CD14-positive monocyte (primary cell): Measurements from ENCODE around the gene APOE. TPM values are rescaled to one million over a fixed set of nuclear protein-coding genes. Genes with fewer than 3 reads are reported as not detected.

Source experiments
- DNase-seq, 3 donors: peaks; one replicate each; pipeline ENCODE4 v3.0.0-alpha.2; 2011 to 2022
- H2AFZ ChIP-seq: 2 replicates; pipeline ENCODE4 v1.6.0; 2012; ENCODE audit warnings: mild to moderate bottlenecking, low read depth, low read length, inconsistent platforms; ENCODE audit not compliant: insufficient read depth, poor library complexity, severe bottlenecking
- H3K27ac ChIP-seq, 2 donors: 1 replicate in 1 of 2; 2 replicates in 1 of 2; pipeline ENCODE4 v1.5.1; 2012 to 2013; ENCODE audit warnings: low read length in 2 of 2, control low read depth in 1 of 2, inconsistent platforms in 1 of 2, low read depth in 1 of 2, mild to moderate bottlenecking in 1 of 2
- H3K27me3 ChIP-seq, 2 donors: one replicate each; pipeline versions ENCODE4 v1.6.0 to v1.6.1; 2011 to 2013; ENCODE audit warnings: low read length in 2 of 2; ENCODE audit not compliant: control insufficient read depth in 2 of 2, insufficient read depth in 2 of 2
- H3K36me3 ChIP-seq, 2 donors: replicated peaks in 1 of 2; 1 replicate in 1 of 2; 2 replicates in 1 of 2; pipeline versions ENCODE4 v1.5.1 to v1.6.1; 2012 to 2013; ENCODE audit warnings: low read length in 2 of 2, control low read depth in 1 of 2, inconsistent platforms in 1 of 2, mild to moderate bottlenecking in 1 of 2; ENCODE audit not compliant: insufficient read depth in 2 of 2, control insufficient read depth in 1 of 2
- H3K4me1 ChIP-seq, 2 donors: 1 replicate in 1 of 2; 2 replicates in 1 of 2; pipeline versions ENCODE4 v1.5.1 to v1.6.1; 2012 to 2013; ENCODE audit warnings: low read length in 2 of 2, control low read depth in 1 of 2, inconsistent platforms in 1 of 2, mild to moderate bottlenecking in 1 of 2, moderate library complexity in 1 of 2; ENCODE audit not compliant: insufficient read depth in 2 of 2, control insufficient read depth in 1 of 2
- H3K4me2 ChIP-seq: replicated peaks from 2 replicates; pipeline ENCODE3; 2012; ENCODE audit warnings: low read length, moderate library complexity, mild to moderate bottlenecking; ENCODE audit not compliant: poor library complexity, severe bottlenecking; ENCODE audit errors: extremely low read depth
- H3K4me3 ChIP-seq, 3 experiments: fragments of 200-600 bp in 1 of 3; sonication (generic) in 1 of 3; replicated peaks in 1 of 3; 1 replicate in 2 of 3; 2 replicates in 1 of 3; pipeline ENCODE4 v1.5.1; 2011 to 2013; ENCODE audit warnings: low read length in 3 of 3, mild to moderate bottlenecking in 3 of 3, control low read depth in 2 of 3, low read depth in 2 of 3, inconsistent platforms in 1 of 3, moderate library complexity in 1 of 3
- H3K79me2 ChIP-seq: 2 replicates; pipeline ENCODE4 v1.6.0; 2012; ENCODE audit warnings: mild to moderate bottlenecking, control low read depth, inconsistent platforms, low read length, moderate library complexity; ENCODE audit not compliant: insufficient read depth
- H3K9ac ChIP-seq: 2 replicates; pipeline ENCODE4 v1.6.0; 2017; ENCODE audit warnings: low read length, mild to moderate bottlenecking; ENCODE audit not compliant: insufficient read depth, poor library complexity, severe bottlenecking
- H3K9me3 ChIP-seq, 2 donors: replicated peaks in 1 of 2; 1 replicate in 1 of 2; 2 replicates in 1 of 2; pipeline versions ENCODE4 v1.5.1 to v1.6.1; 2012 to 2013; ENCODE audit warnings: low read length in 2 of 2, control low read depth in 1 of 2; ENCODE audit not compliant: control insufficient read depth in 1 of 2, insufficient read depth in 1 of 2
- H4K20me1 ChIP-seq: 2 replicates; pipeline ENCODE4 v1.6.0; 2012; ENCODE audit warnings: mild to moderate bottlenecking, low read length, control low read depth, moderate library complexity; ENCODE audit not compliant: insufficient read depth
- H3K27ac Mint-ChIP-seq, 7 donors: one replicate each; pipeline ENCODE4 v1.8.0; 2020; ENCODE audit warnings: mild to moderate bottlenecking in 7 of 7, mixed read lengths in 7 of 7, moderate library complexity in 6 of 7, inconsistent platforms in 2 of 7
- H3K27me3 Mint-ChIP-seq, 3 donors: one replicate each; pipeline ENCODE4 v1.8.0; 2021 to 2022; ENCODE audit warnings: low read depth in 3 of 3, mild to moderate bottlenecking in 3 of 3, mixed read lengths in 3 of 3, moderate library complexity in 3 of 3, inconsistent platforms in 1 of 3
- H3K36me3 Mint-ChIP-seq, 2 donors: one replicate each; pipeline ENCODE4 v1.8.0; 2020; ENCODE audit warnings: mixed read lengths in 2 of 2, inconsistent platforms in 1 of 2, mild to moderate bottlenecking in 1 of 2
- H3K4me1 Mint-ChIP-seq: one replicate; pipeline ENCODE4 v1.8.0; 2020; ENCODE audit warnings: mild to moderate bottlenecking, mixed read lengths
- H3K4me3 Mint-ChIP-seq, 2 donors: one replicate each; pipeline ENCODE4 v1.8.0; 2020; ENCODE audit warnings: mild to moderate bottlenecking in 2 of 2, mixed read lengths in 2 of 2, moderate library complexity in 1 of 2
- H3K9me3 Mint-ChIP-seq, 7 donors: one replicate each; pipeline ENCODE4 v1.8.0; 2020 to 2022; ENCODE audit warnings: mixed read lengths in 7 of 7, mild to moderate bottlenecking in 6 of 7, moderate library complexity in 6 of 7, inconsistent platforms in 2 of 7
- WGBS: methylation state at CpG from one replicate; pipeline ENCODE4 v1.1.5; 2013; ENCODE audit warnings: missing lambda C conversion rate; ENCODE audit not compliant: insufficient coverage; 5-methylcytosine and 5-hydroxymethylcytosine counted together
- intact Hi-C, 2 donors: fragments of 100-400 bp; cut with micrococcal nuclease; formaldehyde crosslinking; loops; one replicate each; pipeline versions ENCODE4 v1.15.0 to v1.15.1; 2023
- polyA plus RNA-seq, 3 donors: library from polyadenylated mRNA; depleted of rRNA in 1 of 3; unstranded in 2 of 3; stranded (reverse) in 1 of 3; fragments of 300-500 nt in 2 of 3; fragments of >200 nt in 1 of 3; fragmentation: Illumina TruSeq in 2 of 3; gene quantifications; 1 replicate in 2 of 3; 2 replicates in 1 of 3; pipeline ENCODE4 v1.2.3, GENCODE V29; 2012 to 2021
- TF ChIP-seq, protein P1 (sequence below): fragments of 200-600 bp; IDR thresholded peaks from one replicate; pipeline ENCODE4 v1.8.0; 2022; ENCODE audit warnings: antibody characterized with exemption, mild to moderate bottlenecking

APOE gene
- polyA plus RNA-seq, 3 donors = 0.30 to 1.0 TPM; not detected in 1

- Histone ChIP-seq H3K4me2 (peak within 1 kb of the TSS; percentile 81), H2AFZ (peak within 1 kb of the TSS; percentile 69), H3K79me2 (peaks cover 22% of the 10 kb centered on the region), H4K20me1 (peaks cover 14% of the 10 kb centered on the region), H3K27me3 (no peaks in the 10 kb centered on the region), H3K9me3 (no peaks in the 10 kb centered on the region), H3K36me3 (peaks cover 35 to 37% of the 10 kb centered on the region in 2 donors), H3K4me1 (peaks cover 20 to 25% of the 10 kb centered on the region in 2 donors), H3K9ac (peak within 1 kb of the TSS; percentile 87), H3K27ac (peak within 1 kb of the TSS; percentile 97 to 99), H3K4me3 (peak within 1 kb of the TSS; percentile 61 to 79 (median 68))
- peaks cover 0 to 2% (median 0%) of the 10 kb centered on the region in 7 donors for H3K9me3 Mint-ChIP-seq
- peaks cover 37 to 52% of the 10 kb centered on the region in 2 donors for H3K36me3 Mint-ChIP-seq
- WGBS = under 1% methylated on average over 81 of the region's 81 CpGs
- peaks cover 0 to 2% (median 1%) of the 10 kb centered on the region in 3 donors for H3K27me3 Mint-ChIP-seq
- H3K4me3 Mint-ChIP-seq = peak within 1 kb of the TSS; percentile 83 to 95
- TF ChIP-seq, protein P1, sequence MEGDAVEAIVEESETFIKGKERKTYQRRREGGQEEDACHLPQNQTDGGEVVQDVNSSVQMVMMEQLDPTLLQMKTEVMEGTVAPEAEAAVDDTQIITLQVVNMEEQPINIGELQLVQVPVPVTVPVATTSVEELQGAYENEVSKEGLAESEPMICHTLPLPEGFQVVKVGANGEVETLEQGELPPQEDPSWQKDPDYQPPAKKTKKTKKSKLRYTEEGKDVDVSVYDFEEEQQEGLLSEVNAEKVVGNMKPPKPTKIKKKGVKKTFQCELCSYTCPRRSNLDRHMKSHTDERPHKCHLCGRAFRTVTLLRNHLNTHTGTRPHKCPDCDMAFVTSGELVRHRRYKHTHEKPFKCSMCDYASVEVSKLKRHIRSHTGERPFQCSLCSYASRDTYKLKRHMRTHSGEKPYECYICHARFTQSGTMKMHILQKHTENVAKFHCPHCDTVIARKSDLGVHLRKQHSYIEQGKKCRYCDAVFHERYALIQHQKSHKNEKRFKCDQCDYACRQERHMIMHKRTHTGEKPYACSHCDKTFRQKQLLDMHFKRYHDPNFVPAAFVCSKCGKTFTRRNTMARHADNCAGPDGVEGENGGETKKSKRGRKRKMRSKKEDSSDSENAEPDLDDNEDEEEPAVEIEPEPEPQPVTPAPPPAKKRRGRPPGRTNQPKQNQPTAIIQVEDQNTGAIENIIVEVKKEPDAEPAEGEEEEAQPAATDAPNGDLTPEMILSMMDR = no peak
- peak within 1 kb of the TSS; percentile 90 to 98 (median 96) for H3K27ac Mint-ChIP-seq
- H3K4me1 Mint-ChIP-seq = peaks cover 23% of the 10 kb centered on the region
- DNase-seq = peak in 1 of 3 donors; percentile 100
- intact Hi-C loops = loop anchor here in 1 of 2 donors (2.0 kb wide), 1 partner anchor 44 kb away; the partner anchor contains the start of gene NECTIN2
Observed at GRCh38 chr19:44891016-44891882, 14.3 kb upstream of the APOE start, which contains the start of gene TOMM40. Gene TOMM40 (plus strand): TSS chr19:44891254. CDS start chr19:44891416, 162 bp downstream.

DNA sequence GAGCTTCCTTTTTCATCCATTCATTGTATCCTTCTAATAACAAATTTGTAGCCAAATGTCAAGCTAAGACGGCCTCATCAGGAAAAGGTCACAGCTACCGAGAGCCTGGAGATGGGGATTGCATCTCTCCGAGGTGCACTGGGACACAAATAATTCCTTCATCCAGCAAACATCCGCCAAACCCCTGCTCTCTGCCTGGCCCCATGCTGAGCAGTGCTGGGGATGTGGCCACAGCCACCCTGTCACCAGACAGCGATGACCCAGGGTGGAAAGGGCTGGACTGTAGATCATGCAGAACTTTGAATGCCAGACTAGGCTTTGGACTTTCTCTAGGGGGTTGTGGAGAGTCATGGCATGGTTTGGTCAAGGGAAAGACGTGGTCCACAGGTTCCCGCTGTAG is 12.7 kb upstream of the APOE start:
- Histone ChIP-seq H3K27ac (no peak overlapping the region), H3K36me3 (peaks cover 50 to 53% of the 10 kb centered on the region in 2 donors), H2AFZ (no peak overlapping the region), H3K79me2 (peaks cover 22% of the 10 kb centered on the region), H3K9ac (no peak overlapping the region), H4K20me1 (peaks cover 14% of the 10 kb centered on the region), H3K27me3 (no peaks in the 10 kb centered on the region), H3K4me3 (no peak overlapping the region), H3K9me3 (no peaks in the 10 kb centered on the region), H3K4me1 (peaks cover 20 to 25% of the 10 kb centered on the region in 2 donors), H3K4me2 (no peak overlapping the region)
- TF ChIP-seq, protein P1 = no peak
- Mint-ChIP-seq H3K4me1 (peaks cover 24% of the 10 kb centered on the region), H3K36me3 (peaks cover 49 to 55% of the 10 kb centered on the region in 2 donors), H3K9me3 (peaks cover 0 to 2% (median 0%) of the 10 kb centered on the region in 7 donors), H3K27ac (peak overlapping the region in 3 of 7 donors; percentile 44 to 58 (median 46)), H3K4me3 (peak overlapping the region in 1 of 2 donors; percentile 8), H3K27me3 (no peaks in the 10 kb centered on the region)
- intact Hi-C loops = no loop called here
- DNase-seq = no peak
- WGBS = 95% methylated on average over 6 of the region's 7 CpGs
